Measurements from ENCODE around the gene PDZD7. TPM values are rescaled to one million over a fixed set of nuclear protein-coding genes. Genes with fewer than 3 reads are reported as not detected.
"Not testable (repeated sequence)": the region's sequence is repeated elsewhere in the genome, so short reads cannot be mapped to it uniquely, and the experiment has no call there.

The PDZD7 gene
- polyA plus RNA-seq, 3 donors from 2014 or later = 0.28 to 1.1 TPM; not detected in 1

- H3K9me3 Mint-ChIP-seq = no peaks in the 10 kb centered on the region
- H3K4me1 Mint-ChIP-seq = peaks cover 8 to 9% of the 10 kb centered on the region in 2 donors
- H3K27ac Mint-ChIP-seq = no peak overlapping the region
- no peak for DNase-seq
- H3K27me3 Mint-ChIP-seq (ENCODE audit: low read depth in 3 of 3) = peaks cover 0 to 2% (median 2%) of the 10 kb centered on the region in 3 donors
- no peak overlapping the region for H3K4me3 Mint-ChIP-seq
- H3K36me3 Mint-ChIP-seq = peaks cover 11 to 22% (median 19%) of the 10 kb centered on the region in 3 donors
Measured at GRCh38 chr10:100981178-100981772, 49.7 kb downstream of the PDZD7 start.

- Mint-ChIP-seq H3K27ac (no peak overlapping the region), H3K9me3 (no peaks in the 10 kb centered on the region), H3K4me3 (no peak overlapping the region), H3K4me1 (peaks cover 3% of the 10 kb centered on the region in 2 donors), H3K27me3 (ENCODE audit: low read depth in 3 of 3) (peaks cover 0 to 2% (median 2%) of the 10 kb centered on the region in 3 donors), H3K36me3 (peaks cover 11 to 21% (median 19%) of the 10 kb centered on the region in 3 donors)
- no peak for DNase-seq
Measured at GRCh38 chr10:100980711-100981110, 50.2 kb downstream of the PDZD7 start.

GRCh38 chr10:100980311-100980710 is 50.6 kb downstream of the PDZD7 start:
- Mint-ChIP-seq H3K9me3 (no peaks in the 10 kb centered on the region), H3K27ac (peak overlapping the region in 1 of 6 donors; percentile 55), H3K4me3 (no peak overlapping the region), H3K4me1 (no peaks in the 10 kb centered on the region), H3K27me3 (ENCODE audit: low read depth in 3 of 3) (peaks cover 0 to 2% (median 2%) of the 10 kb centered on the region in 3 donors), H3K36me3 (peaks cover 11 to 19% (median 18%) of the 10 kb centered on the region in 3 donors)
- DNase-seq = no peak

- no peak for DNase-seq
Measured at GRCh38 chr10:100979791-100980272, 51.1 kb downstream of the PDZD7 start.

GRCh38 chr10:100978901-100979195 is 52.1 kb downstream of the PDZD7 start:
- H3K27me3 Mint-ChIP-seq (ENCODE audit: low read depth in 3 of 3) = peaks cover 0 to 2% (median 2%) of the 10 kb centered on the region in 3 donors
- no peak for DNase-seq
- H3K27ac Mint-ChIP-seq = no peak overlapping the region
- H3K4me1 Mint-ChIP-seq = no peaks in the 10 kb centered on the region
- no peaks in the 10 kb centered on the region for H3K9me3 Mint-ChIP-seq
- no peak overlapping the region for H3K4me3 Mint-ChIP-seq
- peaks cover 11 to 19% (median 18%) of the 10 kb centered on the region in 3 donors for H3K36me3 Mint-ChIP-seq

More at GRCh38 chr10:100979791-100980272, 51.1 kb downstream of the PDZD7 start:
- Mint-ChIP-seq H3K36me3 (peaks cover 11 to 19% (median 18%) of the 10 kb centered on the region in 3 donors), H3K4me1 (no peaks in the 10 kb centered on the region), H3K4me3 (no peak overlapping the region), H3K9me3 (no peaks in the 10 kb centered on the region), H3K27ac (no peak overlapping the region), H3K27me3 (ENCODE audit: low read depth in 3 of 3) (peaks cover 0 to 2% (median 2%) of the 10 kb centered on the region in 3 donors)

GRCh38 chr10:100978121-100978900 is 52.6 kb downstream of the PDZD7 start:
- Mint-ChIP-seq H3K27ac (no peak overlapping the region), H3K27me3 (ENCODE audit: low read depth in 3 of 3) (peaks cover 0 to 2% (median 2%) of the 10 kb centered on the region in 3 donors), H3K36me3 (peaks cover 11 to 19% (median 18%) of the 10 kb centered on the region in 3 donors), H3K4me1 (no peaks in the 10 kb centered on the region), H3K4me3 (no peak overlapping the region), H3K9me3 (no peaks in the 10 kb centered on the region)
- no peak for DNase-seq

GRCh38 chr10:100977436-100977835 is 53.5 kb downstream of the PDZD7 start:
- H3K27me3 Mint-ChIP-seq (ENCODE audit: low read depth in 3 of 3) = peaks cover 0 to 4% (median 2%) of the 10 kb centered on the region in 3 donors
- no peak for DNase-seq
- H3K27ac Mint-ChIP-seq = no peak overlapping the region
- H3K4me1 Mint-ChIP-seq = no peaks in the 10 kb centered on the region
- no peaks in the 10 kb centered on the region for H3K9me3 Mint-ChIP-seq
- H3K4me3 Mint-ChIP-seq = no peak overlapping the region
- peaks cover 7 to 15% (median 14%) of the 10 kb centered on the region in 3 donors for H3K36me3 Mint-ChIP-seq

- Mint-ChIP-seq H3K27me3 (ENCODE audit: low read depth in 3 of 3) (peaks cover 0 to 2% (median 2%) of the 10 kb centered on the region in 3 donors), H3K4me3 (no peak overlapping the region), H3K27ac (no peak overlapping the region), H3K36me3 (peaks cover 3 to 11% (median 10%) of the 10 kb centered on the region in 3 donors), H3K4me1 (no peaks in the 10 kb centered on the region), H3K9me3 (no peaks in the 10 kb centered on the region)
- DNase-seq = no peak
Measured at GRCh38 chr10:100976906-100977305, 54.0 kb downstream of the PDZD7 start.

GRCh38 chr10:100975397-100975796 is 55.5 kb downstream of the PDZD7 start:
- not testable (repeated sequence) for H3K27ac Mint-ChIP-seq; H3K4me1 Mint-ChIP-seq; H3K36me3 Mint-ChIP-seq; H3K4me3 Mint-ChIP-seq; H3K27me3 Mint-ChIP-seq (ENCODE audit: low read depth in 3 of 3); H3K9me3 Mint-ChIP-seq; DNase-seq

- Mint-ChIP-seq H3K9me3 (no peaks in the 10 kb centered on the region), H3K27ac (peak overlapping the region in 2 of 6 donors; percentile 26 to 40), H3K4me1 (peaks cover 15 to 21% of the 10 kb centered on the region in 2 donors), H3K4me3 (no peak overlapping the region), H3K36me3 (peaks cover 0 to 7% (median 4%) of the 10 kb centered on the region in 3 donors), H3K27me3 (ENCODE audit: low read depth in 3 of 3) (peaks cover 3 to 12% (median 3%) of the 10 kb centered on the region in 3 donors)
- no peak for DNase-seq
Measured at GRCh38 chr10:100972904-100973535, 57.9 kb downstream of the PDZD7 start.

GRCh38 chr10:100972115-100972903 is 58.6 kb downstream of the PDZD7 start:
- DNase-seq = no peak
- H3K27ac Mint-ChIP-seq = peak overlapping the region in 1 of 6 donors; percentile 40
- no peaks in the 10 kb centered on the region for H3K9me3 Mint-ChIP-seq
- H3K4me1 Mint-ChIP-seq = peaks cover 15 to 21% of the 10 kb centered on the region in 2 donors
- peaks cover 2 to 12% (median 3%) of the 10 kb centered on the region in 3 donors for H3K27me3 Mint-ChIP-seq (ENCODE audit: low read depth in 3 of 3)
- H3K36me3 Mint-ChIP-seq = peaks cover 0 to 7% (median 4%) of the 10 kb centered on the region in 3 donors
- no peak overlapping the region for H3K4me3 Mint-ChIP-seq

GRCh38 chr10:100970914-100971811 is 59.8 kb downstream of the PDZD7 start:
- DNase-seq = no peak
- H3K27ac Mint-ChIP-seq = no peak overlapping the region
- peaks cover 15 to 21% of the 10 kb centered on the region in 2 donors for H3K4me1 Mint-ChIP-seq
- H3K36me3 Mint-ChIP-seq = no peaks in the 10 kb centered on the region
- H3K27me3 Mint-ChIP-seq (ENCODE audit: low read depth in 3 of 3) = peaks cover 2 to 12% (median 3%) of the 10 kb centered on the region in 3 donors
- no peaks in the 10 kb centered on the region for H3K9me3 Mint-ChIP-seq
- peak overlapping the region; percentile 35 to 67 (median 51) for H3K4me3 Mint-ChIP-seq
